GM12878 (cell line): ENCODE data around the gene SUSD6. TPM values are rescaled to one million over a fixed set of nuclear protein-coding genes. Genes with fewer than 3 reads are reported as not detected.

Experiments
- ATAC-seq: fragments of 200-7000 bp; cut with Tn5 transposase; 3 replicates; pipeline ENCODE4 v1.9.1; 2020; ENCODE audit warnings: mild to moderate bottlenecking, moderate library complexity
- BruUV-seq: library from RNA; stranded (reverse); fragments of 400-500 nt; replicated peaks from 2 replicates; lab custom pipeline; 2021; lab: Mats Ljungman, UMichigan
- CTCF ChIA-PET: fragments of 300-600 bp; sonication (Branson Sonifier 250); formaldehyde crosslinking; extraction: SDS; loops from one replicate; lab custom pipeline; 2021; ENCODE audit warnings: inconsistent platforms; lab: Yijun Ruan, JAX
- POLR2A ChIA-PET: fragments of 350-600 bp; formaldehyde crosslinking; extraction: SDS; loops from one replicate; lab custom pipeline; 2021; ENCODE audit warnings: inconsistent platforms; lab: Charles Lee
- RAD21 ChIA-PET: fragments of 300-600 bp; sonication (Branson Sonifier 250); formaldehyde crosslinking; loops from one replicate; lab custom pipeline; 2023; ENCODE audit warnings: antibody characterized with exemption; ENCODE audit not compliant: unreplicated experiment; lab: Charles Lee
- SMC1A ChIA-PET: fragments of 300-600 bp; sonication (Branson Sonifier 250); formaldehyde crosslinking; loops from one replicate; lab custom pipeline; 2023; ENCODE audit not compliant: unreplicated experiment, uncharacterized antibody; lab: Charles Lee
- DNase-seq: peaks from one replicate; pipeline ENCODE4 v3.0.0-alpha.2; 2011; ENCODE audit warnings: low read depth, low spot score
- FAIRE-seq: peaks from 3 replicates; lab custom pipeline; 2011; peaks lifted over from hg19 to GRCh38; lab: Jason Lieb, UNC
- H2AFZ ChIP-seq: 2 replicates; pipeline ENCODE4 v1.6.0; 2011; ENCODE audit warnings: low read depth, low read length, control low read depth; ENCODE audit not compliant: control insufficient read depth
- H3K27ac ChIP-seq: 2 replicates; pipeline ENCODE4 v1.5.1; 2011; ENCODE audit warnings: control low read depth; ENCODE audit not compliant: control insufficient read depth, insufficient read depth
- H3K27me3 ChIP-seq, 2 experiments: replicated peaks in 1 of 2; 2 replicates each; pipeline versions ENCODE4 v1.6.0 to v1.6.1; 2011; ENCODE audit warnings: low read length in 1 of 2; ENCODE audit not compliant: control insufficient read depth in 2 of 2, insufficient read depth in 2 of 2
- H3K36me3 ChIP-seq, 2 experiments: 2 replicates each; pipeline ENCODE4 v1.5.1; 2011; ENCODE audit warnings: low read length in 1 of 2; ENCODE audit not compliant: control insufficient read depth in 2 of 2, insufficient read depth in 2 of 2
- H3K4me1 ChIP-seq: 2 replicates; pipeline ENCODE4 v1.6.1; 2011; ENCODE audit warnings: mild to moderate bottlenecking, low read length, moderate library complexity, mixed read lengths; ENCODE audit not compliant: control insufficient read depth, insufficient read depth
- H3K4me2 ChIP-seq: 2 replicates; pipeline ENCODE4 v1.6.0; 2011; ENCODE audit warnings: control low read depth; ENCODE audit not compliant: control insufficient read depth, insufficient read depth
- H3K4me3 ChIP-seq: fragments of 200-600 bp; sonication (generic); 2 replicates; pipeline ENCODE4 v1.5.1; 2016
- H3K79me2 ChIP-seq: 2 replicates; pipeline ENCODE4 v1.6.0; 2011; ENCODE audit warnings: low read length; ENCODE audit not compliant: control insufficient read depth, insufficient read depth
- H3K9ac ChIP-seq: 2 replicates; pipeline ENCODE4 v1.8.0; 2011; ENCODE audit warnings: low read length, control low read depth, mixed read lengths; ENCODE audit not compliant: control insufficient read depth, insufficient read depth
- H3K9me3 ChIP-seq: replicated peaks from 3 replicates; pipeline ENCODE4 v1.5.1; 2011; ENCODE audit warnings: mild to moderate bottlenecking, low read length; ENCODE audit not compliant: control insufficient read depth, insufficient read depth
- H4K20me1 ChIP-seq: 2 replicates; pipeline ENCODE4 v1.6.0; 2011; ENCODE audit not compliant: control insufficient read depth, insufficient read depth
- BACH1 ChIP-seq: fragments of 450-650 bp; IDR thresholded peaks from 2 replicates; pipeline ENCODE4 v1.6.1; 2017; ENCODE audit warnings: mild to moderate bottlenecking, borderline replicate concordance
- CBFB ChIP-seq: IDR thresholded peaks from 2 replicates; pipeline ENCODE4 v1.6.1; 2016; ENCODE audit warnings: antibody characterized with exemption, low read depth
- EZH2 ChIP-seq: IDR thresholded peaks from 2 replicates; pipeline ENCODE4 v1.6.1; 2012; ENCODE audit warnings: low read depth, mild to moderate bottlenecking, control low read depth, inconsistent platforms, low read length, borderline replicate concordance; ENCODE audit not compliant: control insufficient read depth
- FOS ChIP-seq: IDR thresholded peaks from 3 replicates; pipeline ENCODE4 v1.6.1; 2011; ENCODE audit warnings: borderline replicate concordance; ENCODE audit not compliant: insufficient read length; ENCODE audit errors: extremely low read depth
- FOXK2 ChIP-seq: fragments of 450-650 bp; IDR thresholded peaks from 2 replicates; pipeline ENCODE4 v1.6.1; 2017; ENCODE audit warnings: mild to moderate bottlenecking, moderate library complexity
- GATAD2B ChIP-seq: fragments of 450-650 bp; conservative IDR thresholded peaks from 2 replicates; pipeline ENCODE4 v1.6.1; 2017; ENCODE audit warnings: low read depth, mild to moderate bottlenecking, moderate library complexity
- IRF4 ChIP-seq: IDR thresholded peaks from 2 replicates; pipeline ENCODE4 v1.6.1; 2011; ENCODE audit warnings: low read depth, low read length
- NFIC ChIP-seq: IDR thresholded peaks from 2 replicates; pipeline ENCODE4 v1.6.1; 2012; ENCODE audit warnings: low read depth, mild to moderate bottlenecking, inconsistent platforms, low read length, moderate library complexity
- POLR2AphosphoS2 ChIP-seq: IDR thresholded peaks from 2 replicates; pipeline ENCODE4 v1.6.1; 2011; ENCODE audit warnings: low read depth, mild to moderate bottlenecking, low read length, improper control_type of control experiment, moderate library complexity
- WRNIP1 ChIP-seq: IDR thresholded peaks from 2 replicates; pipeline ENCODE4 v1.6.1; 2011; ENCODE audit warnings: low read depth, low read length, improper control_type of control experiment, borderline replicate concordance
- ZBTB40 ChIP-seq: fragments of 450-650 bp; IDR thresholded peaks from 2 replicates; pipeline ENCODE4 v1.6.1; 2016; ENCODE audit warnings: mild to moderate bottlenecking, moderate library complexity, borderline replicate concordance
- WGBS: methylation state at CpG from one replicate; pipeline ENCODE4 v1.1.6; 2016; ENCODE audit warnings: low lambda C conversion rate; ENCODE audit not compliant: insufficient replicate concordance, insufficient coverage; ENCODE audit errors: missing lambda C conversion rate; 5-methylcytosine and 5-hydroxymethylcytosine counted together
- in situ Hi-C: fragments of 300-500 bp; cut with MboI; formaldehyde crosslinking; loops from 9 replicates; pipeline ENCODE4 v1.14.3; 2018; ENCODE audit warnings: mixed read lengths
- intact Hi-C: fragments of 100-400 bp; cut with micrococcal nuclease; formaldehyde crosslinking; loops from one replicate; pipeline ENCODE4 v1.14.2; 2022; ENCODE audit not compliant: unreplicated experiment
- polyA plus RNA-seq, 11 experiments: library from polyadenylated mRNA; depleted of rRNA in 4 of 11; unstranded in 6 of 11; stranded (reverse) in 5 of 11; fragments of >200 nt; fragmentation: Nextera tagmentation in 4 of 11; fragmentation: Illumina TruSeq in 1 of 11; extraction: Ambion mirVana in 4 of 11; extraction: Trizol in 1 of 11; gene quantifications; 1 replicate in 1 of 11; 2 replicates in 10 of 11; pipeline versions ENCODE4 v1.2.1 to v1.2.3, GENCODE V29; 2011 to 2016; ENCODE audit warnings: inconsistent platforms in 2 of 11, missing spikeins in 2 of 11, low read depth in 1 of 11
- total RNA-seq, 4 experiments: library from RNA; depleted of rRNA in 3 of 4; stranded (reverse); fragments of >200 nt in 3 of 4; fragmentation: Illumina TruSeq in 1 of 4; extraction: Trizol in 1 of 4; gene quantifications; 2 replicates each; pipeline versions ENCODE4 v1.2.1 to v1.2.3, GENCODE V29; 2013 to 2021

Gene SUSD6
- total and polyA plus RNA-seq, 10 of the 15 experiments (the other 5 are each of a cell fraction or from before 2014, with no cell fraction given) = 6.6 to 39.8 (median 20.2) TPM

GRCh38 chr14:69616408-69616773 lies 5.0 kb downstream of the SUSD6 start:
- no peak for TF ChIP-seq IRF4
- TF ChIP-seq POLR2AphosphoS2 = no peak
- Histone ChIP-seq H3K9me3 (no peaks in the 10 kb centered on the region), H3K4me1 (peaks cover 60% of the 10 kb centered on the region), H4K20me1 (no peaks in the 10 kb centered on the region; the same call in 1 of the 2 replicates), H3K27ac (peak overlapping the region; percentile 97), H3K79me2 (peaks cover 99% of the 10 kb centered on the region), H3K4me3 (peak overlapping the region; percentile 64), H3K27me3 (no peaks in the 10 kb centered on the region), H3K9ac (peak overlapping the region; percentile 57), H3K36me3 (peaks cover 0 to 10% of the 10 kb centered on the region in 2 experiments; a peak in 3 of 4 replicates), H2AFZ (no peak overlapping the region), H3K4me2 (peak overlapping the region; percentile 99)
- ChIA-PET SMC1A (interaction anchor here (0.7 to 11.9 kb wide), 12 partner anchors 8 to 104 kb away, joined by 3 to 164 read pairs (median 5); no protein-coding TSS in a partner anchor), POLR2A (interaction anchor here (0.7 to 2.8 kb wide), 7 partner anchors 9 to 37 kb away, joined by 3 to 20 read pairs (median 4); no protein-coding TSS in a partner anchor), RAD21 (interaction anchor here (0.7 to 10.0 kb wide), 9 partner anchors 9 to 92 kb away, joined by 3 to 178 read pairs (median 4); no protein-coding TSS in a partner anchor), CTCF (interaction anchor here (1.0 to 3.7 kb wide), 8 partner anchors 9 to 92 kb away, joined by 3 to 36 read pairs (median 4); no protein-coding TSS in a partner anchor)
- ATAC-seq (no peak), DNase-seq (no peak), FAIRE-seq (no peak)
- BruUV-seq = no TSS peak
- 16% methylated on average over 1 of the region's 1 CpG for WGBS
- in situ Hi-C loops = loop anchor here (10.0 kb wide), 1 partner anchor 48 kb away; no protein-coding TSS in a partner anchor
- intact Hi-C loops = loop anchor here (5.0 to 10.0 kb wide), 2 partner anchors 76 to 222 kb away; partner anchors contain the start of genes ERH and SLC39A9

- intact Hi-C loops (loop anchor here (5.0 to 10.0 kb wide), 2 partner anchors 75 to 223 kb away; partner anchors contain the start of genes ERH and SLC39A9), in situ Hi-C loops (loop anchor here (10.0 kb wide), 1 partner anchor 47 kb away; no protein-coding TSS in a partner anchor)
- H3K9ac ChIP-seq = peak overlapping the region; percentile 15; the same call in 1 of the 2 replicates
- H3K4me3 ChIP-seq = peak overlapping the region; percentile 64
- peaks cover 0 to 10% of the 10 kb centered on the region in 2 experiments; a peak in 3 of 4 replicates for H3K36me3 ChIP-seq
- no peak for FAIRE-seq
- 0% methylated on average over 1 of the region's 1 CpG for whole genome bisulfite sequencing
- peak overlapping the region; percentile 97 for H3K27ac ChIP-seq
- no peaks in the 10 kb centered on the region for H3K27me3 ChIP-seq
- no peaks in the 10 kb centered on the region for H3K9me3 ChIP-seq
- ChIA-PET RAD21 (interaction anchor here (1.5 to 10.0 kb wide), 3 partner anchors 12 to 31 kb away, joined by 3 to 178 read pairs (median 17); no protein-coding TSS in a partner anchor), POLR2A (interaction anchor here (0.6 to 1.0 kb wide), 7 partner anchors 8 to 31 kb away, joined by 3 to 6 read pairs (median 4); no protein-coding TSS in a partner anchor), SMC1A (interaction anchor here (0.7 to 11.9 kb wide), 8 partner anchors 9 to 57 kb away, joined by 3 to 164 read pairs (median 11); no protein-coding TSS in a partner anchor), CTCF (interaction anchor here (1.2 to 3.7 kb wide), 5 partner anchors 8 to 33 kb away, joined by 4 to 36 read pairs (median 5); no protein-coding TSS in a partner anchor)
- no peak for DNase-seq
- no peak overlapping the region for H2AFZ ChIP-seq
- no TSS peak for BruUV-seq
- no peak for ATAC-seq
- peaks cover 62% of the 10 kb centered on the region for H3K4me1 ChIP-seq
- no peaks in the 10 kb centered on the region; the same call in 1 of the 2 replicates for H4K20me1 ChIP-seq
- peaks cover 98% of the 10 kb centered on the region for H3K79me2 ChIP-seq
- H3K4me2 ChIP-seq = peak overlapping the region; percentile 99
- TF ChIP-seq GATAD2B (no peak), FOS (no peak), EZH2 (no peak), NFIC (no peak), BACH1 (no peak), ZBTB40 (no peak), WRNIP1 (0 out of 2 replicates have a peak, but pooled peaks have one; percentile 50), FOXK2 (no peak), CBFB (no peak)
Measured at GRCh38 chr14:69617796-69618195, 6.4 kb downstream of the SUSD6 start.
